ENCODE measurements around the gene SLC22A31.

- TF ChIP-seq GATA2 (IDR thresholded peaks at IDR 0.05; ENCODE audit: low read depth, low read length) (no peak), GATA3 (IDR thresholded peaks at IDR 0.05; ENCODE audit: low read depth, low read length) (no peak)
Measured at GRCh38 chr16:89197033-89197632, 3.2 kb downstream of the SLC22A31 start.

Data from SH-SY5Y (cell line).